GM18508 (cell line): ENCODE measurements around the gene PADI6.
"Not testable (repeated sequence)": the region's sequence is repeated elsewhere in the genome, so short reads cannot be mapped to it uniquely, and the experiment has no call there.

ENCODE experiments used
- ATAC-seq: cut with Tn5 transposase; IDR thresholded peaks from one replicate; pipeline ENCODE4 v1.9.1; 2021; ENCODE audit warnings: moderate number of reproducible peaks; ENCODE audit not compliant: insufficient read depth, unreplicated experiment

PADI6 gene

DNA sequence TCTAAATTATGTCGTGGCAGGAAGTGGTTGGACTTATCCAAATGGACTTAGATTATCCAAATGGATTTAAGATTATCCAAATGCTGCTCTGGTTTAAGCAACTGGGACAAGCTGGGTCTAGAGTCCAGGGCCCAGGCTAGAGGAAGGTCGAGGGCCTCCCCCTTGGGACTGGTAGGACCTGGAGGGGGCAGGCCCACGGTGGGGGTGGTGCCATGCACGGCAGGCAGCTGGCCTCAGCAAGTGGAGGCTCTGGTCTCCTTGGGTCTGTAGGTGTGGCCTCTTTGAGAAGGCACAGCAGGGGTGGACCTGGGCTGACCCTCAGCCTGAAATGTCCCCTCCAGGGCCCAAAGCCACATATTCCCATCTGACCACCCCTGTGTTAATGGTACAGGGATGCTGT lies 29.8 kb downstream of the PADI6 start:
- no peak for ATAC-seq

DNA sequence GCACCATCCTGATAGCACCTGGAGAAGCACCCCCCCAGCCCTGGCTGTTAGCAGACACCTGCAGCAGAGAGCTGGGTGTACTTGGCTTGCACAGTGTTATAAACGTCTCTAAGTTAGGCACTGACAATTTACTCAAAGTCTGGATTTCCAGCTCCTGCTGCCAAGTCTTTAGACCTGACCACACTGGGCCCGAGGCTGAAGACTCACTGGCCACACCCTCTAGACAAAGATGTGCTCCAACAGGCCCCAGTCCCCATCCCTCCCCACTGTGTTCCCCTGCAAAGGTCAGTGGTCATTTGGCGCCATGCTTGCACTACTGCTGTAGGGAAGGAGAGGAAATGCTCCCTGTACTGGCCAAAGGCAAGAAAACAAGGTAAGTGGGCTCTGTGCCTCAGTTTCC lies 31.1 kb downstream of the PADI6 start:
- no peak for ATAC-seq

DNA sequence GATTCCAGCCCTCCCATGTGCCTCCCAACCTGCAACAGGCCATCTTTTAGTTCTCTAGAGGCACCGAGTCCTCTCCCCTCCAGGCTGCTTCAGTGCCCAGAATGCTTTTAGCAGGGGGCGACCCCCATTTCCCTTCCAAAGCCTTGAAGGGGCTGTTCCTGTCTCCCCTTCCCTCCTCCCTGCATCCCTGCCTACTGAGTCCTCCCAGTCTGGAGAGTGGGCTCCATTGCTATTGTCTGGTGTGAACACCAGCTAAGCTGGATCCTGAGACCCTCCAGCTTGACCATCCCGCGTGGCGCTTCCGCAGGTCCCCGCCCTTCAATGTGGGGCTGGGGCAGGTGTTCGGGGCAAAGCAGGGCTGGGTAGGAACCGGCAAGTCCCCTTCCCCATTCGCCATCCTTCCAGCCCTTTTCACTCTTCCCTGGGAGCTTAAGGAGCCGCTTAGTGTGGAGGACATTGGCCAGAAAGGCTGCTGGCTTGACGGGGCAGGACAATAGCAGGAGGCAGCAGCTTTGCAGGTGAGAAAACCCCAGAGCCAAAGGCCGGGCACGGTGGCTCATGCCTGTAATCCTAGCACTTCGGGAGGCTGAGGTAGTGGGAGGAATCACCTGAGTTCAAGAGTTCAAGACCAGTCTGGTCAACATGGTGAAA lies 32.2 kb downstream of the PADI6 start:
- no peak for ATAC-seq

DNA sequence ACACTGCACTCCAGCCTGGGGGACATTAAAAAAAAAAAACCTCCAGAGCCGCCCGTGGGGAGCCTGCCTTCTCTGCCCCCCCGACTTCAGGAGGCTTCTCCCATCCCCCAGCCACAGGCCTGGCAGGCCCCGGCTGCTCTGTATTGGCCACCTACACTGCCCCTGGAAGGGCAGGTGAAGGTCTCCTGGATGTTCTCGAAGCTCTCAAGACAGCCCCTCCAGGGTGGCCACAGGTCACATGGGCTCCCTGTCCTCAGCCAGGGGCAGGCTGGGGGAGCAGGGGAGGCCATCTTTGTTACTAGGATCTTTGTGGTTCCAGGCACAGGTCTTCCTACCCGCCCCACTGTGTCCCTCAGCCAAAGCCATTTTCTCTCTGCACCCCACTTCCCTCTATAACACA lies 32.8 kb downstream of the PADI6 start:
- ATAC-seq = no peak

DNA sequence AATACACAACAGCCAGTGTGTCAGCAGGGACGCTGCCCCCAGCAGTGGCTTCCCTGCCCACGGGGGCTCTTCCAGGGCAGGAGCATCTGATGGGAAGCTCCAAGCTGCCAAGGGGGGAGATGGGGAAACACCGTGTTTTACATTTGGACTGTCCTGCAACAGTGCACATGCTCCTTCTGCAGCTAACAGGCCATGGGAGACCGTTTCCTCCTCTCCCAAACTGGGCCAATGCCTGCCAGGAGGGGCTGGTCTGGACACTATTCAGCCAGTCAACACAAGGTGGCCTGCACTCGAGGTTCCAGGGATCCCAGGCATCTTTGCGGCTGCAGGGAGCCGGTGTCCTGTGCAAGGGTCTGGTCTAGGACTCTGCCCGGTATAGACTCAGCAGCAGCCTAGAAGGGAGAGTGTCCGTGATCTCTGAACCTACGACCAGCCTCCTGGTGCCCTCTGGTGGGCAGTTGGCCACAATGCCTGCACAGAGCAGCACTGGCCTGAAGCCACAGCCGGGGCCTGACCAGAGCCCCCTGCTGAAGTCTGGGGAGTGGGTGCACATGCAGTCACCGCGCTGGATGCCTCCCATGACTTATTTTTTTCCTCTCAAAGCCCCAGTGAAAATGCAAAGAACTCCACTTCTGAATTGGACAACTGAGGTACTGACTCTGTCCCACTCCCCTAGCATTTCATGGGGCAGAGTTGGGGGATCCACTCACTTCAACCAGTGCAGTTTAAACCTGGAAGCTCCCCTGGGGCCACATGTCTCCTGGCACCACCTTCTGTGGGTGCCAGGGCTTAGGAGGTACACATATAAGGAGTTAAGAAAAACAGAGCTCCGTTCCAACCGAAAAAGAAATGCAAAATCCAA lies 34.1 kb downstream of the PADI6 start:
- ATAC-seq = no peak

DNA sequence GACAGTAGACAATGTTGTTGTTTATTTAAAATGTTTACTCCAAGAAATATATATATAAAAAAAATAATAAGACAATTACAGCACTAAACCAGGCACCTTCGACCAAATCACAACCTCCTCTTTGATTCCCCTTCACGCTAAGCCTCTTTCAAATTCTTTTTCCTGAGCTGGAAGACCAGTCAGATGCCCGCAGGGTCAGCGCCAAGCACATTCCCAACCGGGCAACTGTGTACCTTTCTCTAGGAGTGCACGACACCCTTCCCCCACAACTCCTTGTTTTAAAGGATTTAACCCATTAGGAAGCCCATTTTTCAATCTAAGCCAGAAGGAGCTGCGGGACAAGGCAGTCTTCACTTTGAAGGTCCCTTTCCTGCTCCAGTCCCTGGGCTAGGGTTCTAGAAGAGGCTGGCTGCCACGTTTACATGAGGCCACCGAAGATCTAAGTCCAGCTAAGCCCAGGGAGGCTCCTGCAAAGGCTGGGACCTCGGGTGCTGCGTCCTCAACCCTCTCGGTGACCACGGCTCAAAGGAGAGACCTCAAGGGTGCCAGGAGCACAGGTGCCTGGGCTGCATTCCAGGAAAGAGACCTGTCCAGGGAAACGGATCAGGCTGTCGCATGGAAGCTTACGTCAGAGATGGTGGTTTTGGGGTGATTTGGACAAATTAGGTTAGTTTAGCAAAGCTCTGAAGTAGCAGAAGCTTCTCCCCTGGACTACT lies 34.9 kb downstream of the PADI6 start:
- not testable (repeated sequence) for ATAC-seq

DNA sequence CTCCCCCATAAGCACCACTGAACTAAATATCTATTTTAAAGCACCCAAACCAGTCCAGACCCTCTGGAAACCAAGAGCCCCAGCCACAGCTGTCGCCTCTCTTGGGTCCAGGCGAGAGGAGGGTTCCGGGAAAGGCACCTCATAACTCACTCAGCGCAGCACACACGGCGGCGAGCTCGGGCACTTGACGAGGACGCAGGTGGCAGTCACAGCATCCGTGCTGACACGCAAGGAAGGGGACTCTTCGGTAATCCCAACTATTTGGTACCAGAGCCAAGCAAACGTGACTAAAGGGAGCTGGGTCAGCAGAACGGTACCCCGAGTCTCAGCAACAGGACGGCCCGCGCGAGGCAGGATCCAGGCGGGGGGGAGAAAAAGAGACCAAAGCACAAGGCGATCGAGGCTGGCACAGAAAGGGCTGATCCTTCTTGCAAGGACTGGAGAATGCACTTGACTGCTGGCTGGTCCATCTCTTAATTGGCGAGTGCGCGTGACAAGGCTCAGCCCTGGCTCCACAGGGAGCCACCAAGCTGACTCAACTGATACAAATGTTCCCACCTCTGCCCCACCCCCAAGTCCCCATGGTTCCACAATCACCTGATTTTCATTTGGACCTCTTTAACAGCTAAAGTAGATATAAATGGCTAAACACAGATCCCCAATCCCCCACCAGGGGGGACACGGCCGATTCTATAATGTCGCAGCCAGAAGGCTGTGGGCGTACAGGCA lies 36.0 kb downstream of the PADI6 start:
- not testable (repeated sequence) for ATAC-seq

DNA sequence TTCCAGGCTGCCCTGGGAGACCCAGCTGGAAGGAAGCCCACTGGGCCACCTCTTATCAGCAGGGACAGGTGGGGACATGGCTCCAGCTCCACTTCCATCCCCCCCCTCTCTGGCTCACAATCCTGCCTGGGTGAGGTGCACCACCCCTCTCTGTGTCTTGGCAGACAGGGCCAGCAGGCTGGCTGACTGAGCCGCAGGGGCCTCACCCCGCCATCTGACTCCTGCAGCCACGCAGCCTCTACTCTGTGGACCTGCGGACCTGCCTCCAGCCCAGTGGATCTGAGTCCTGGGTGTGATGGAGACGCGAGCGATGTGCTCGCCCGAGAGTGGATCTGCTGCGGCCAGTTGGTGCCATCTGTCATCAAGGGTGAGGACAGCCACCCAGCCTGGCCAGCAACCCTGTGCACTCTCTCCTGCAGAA lies 37.4 kb downstream of the PADI6 start:
- ATAC-seq = no peak

DNA sequence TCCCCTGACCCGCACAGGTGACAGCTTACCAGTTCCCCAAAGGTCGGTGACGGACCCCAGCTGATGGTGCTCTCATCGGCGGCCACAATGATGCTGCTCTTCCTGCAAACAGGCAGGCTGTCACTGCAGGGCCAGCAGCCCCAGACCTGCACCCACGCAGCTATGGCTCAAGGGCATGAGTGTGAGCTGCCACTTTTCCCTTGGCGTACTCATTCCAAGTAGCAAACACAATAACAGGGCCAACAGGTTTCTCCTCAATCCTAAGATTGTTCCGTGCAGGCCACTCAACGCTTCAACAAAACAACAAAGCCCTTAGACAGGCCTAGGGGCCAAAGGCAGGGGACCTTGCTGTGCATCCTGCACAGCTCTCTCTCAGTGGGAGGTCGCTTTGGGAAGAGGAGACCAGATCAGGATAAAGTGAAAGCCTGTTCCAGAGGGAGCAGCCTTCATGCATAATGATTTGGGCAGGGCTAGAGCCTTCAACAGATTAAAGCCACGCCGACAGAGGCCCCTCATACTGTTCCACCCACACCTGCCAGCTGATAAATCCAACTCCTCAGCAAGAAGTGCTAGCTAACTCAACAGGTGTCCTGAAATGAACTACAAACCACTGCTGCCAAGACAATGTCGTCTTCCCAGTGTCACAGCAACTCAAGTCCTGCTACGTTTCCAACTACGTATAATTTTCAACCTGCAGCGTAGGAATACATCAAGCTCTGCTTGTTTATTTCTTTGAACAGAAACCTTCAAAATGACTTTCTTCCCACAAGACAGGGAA lies 40.3 kb downstream of the PADI6 start:
- no peak for ATAC-seq

DNA sequence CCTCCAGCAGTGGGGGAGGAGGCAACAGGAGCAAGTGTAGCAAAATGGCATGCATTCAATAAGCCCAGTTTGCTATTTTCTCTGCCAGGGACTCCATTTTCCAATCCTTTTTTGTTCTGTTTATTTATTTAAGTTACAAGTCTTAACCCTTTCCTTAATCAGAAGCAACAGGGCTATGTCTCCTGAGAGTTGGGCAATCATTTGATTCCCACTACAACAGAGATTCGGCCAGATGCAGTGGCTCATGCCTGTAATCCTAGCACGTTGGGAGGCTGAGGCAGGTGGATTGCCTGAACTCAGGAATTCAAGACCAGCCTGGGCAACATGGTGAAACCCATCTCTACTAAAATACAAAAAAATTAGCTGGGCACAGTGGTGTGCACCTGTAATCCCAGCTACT lies 42.0 kb downstream of the PADI6 start:
- no peak for ATAC-seq

DNA sequence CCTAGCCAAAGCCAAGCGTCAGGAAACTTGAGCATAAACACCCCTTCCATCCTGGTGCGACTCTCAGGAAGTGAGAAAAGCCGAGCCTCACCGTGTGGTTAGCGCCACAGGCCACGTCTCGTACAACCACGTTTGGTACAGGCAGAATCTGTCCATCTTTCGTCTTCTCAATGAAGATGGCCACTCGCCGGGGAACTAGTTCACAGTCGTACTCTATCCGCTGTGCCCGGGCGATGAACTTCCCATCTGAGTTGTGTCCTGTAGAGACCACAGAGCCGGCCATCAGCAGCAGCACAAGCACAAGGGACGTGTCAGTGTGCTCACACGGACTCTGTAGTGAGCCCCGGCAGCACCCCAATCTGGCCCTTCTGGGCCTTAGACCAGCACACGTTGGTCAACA lies 44.4 kb downstream of the PADI6 start:
- no peak for ATAC-seq

DNA sequence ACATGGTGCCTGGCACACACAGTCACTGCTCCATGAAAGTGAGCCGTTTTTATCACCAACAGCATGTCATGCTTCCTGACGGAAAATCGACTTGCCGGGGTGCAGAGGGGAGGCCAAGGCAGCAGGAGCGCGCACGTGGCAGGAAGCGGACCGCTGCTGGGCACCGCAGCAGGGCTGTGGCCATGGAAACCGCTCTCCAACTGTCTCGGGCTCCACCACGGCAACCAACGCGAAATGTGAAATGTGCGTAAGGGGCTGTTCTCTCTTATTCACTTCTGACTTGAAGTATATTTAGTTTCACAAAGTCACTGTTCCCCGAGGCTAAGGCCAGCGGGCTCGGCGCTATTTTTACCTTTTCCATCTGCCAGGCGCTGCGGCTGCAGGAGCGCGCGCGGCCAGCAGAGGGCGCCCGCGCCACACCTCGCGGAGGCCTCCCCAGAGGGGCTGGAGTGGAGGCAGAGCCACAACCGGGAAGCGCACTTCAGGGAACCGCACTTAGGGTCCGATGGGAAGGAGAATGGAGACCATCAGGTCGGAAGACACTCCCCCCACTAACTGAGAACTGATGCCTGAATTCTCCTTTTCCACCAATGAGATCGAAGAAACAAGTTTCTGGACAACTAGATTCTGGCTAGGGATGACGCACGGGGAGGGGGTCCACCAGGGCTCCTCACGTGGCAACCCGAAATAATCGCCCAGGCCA lies 47.8 kb downstream of the PADI6 start:
- no peak for ATAC-seq

DNA sequence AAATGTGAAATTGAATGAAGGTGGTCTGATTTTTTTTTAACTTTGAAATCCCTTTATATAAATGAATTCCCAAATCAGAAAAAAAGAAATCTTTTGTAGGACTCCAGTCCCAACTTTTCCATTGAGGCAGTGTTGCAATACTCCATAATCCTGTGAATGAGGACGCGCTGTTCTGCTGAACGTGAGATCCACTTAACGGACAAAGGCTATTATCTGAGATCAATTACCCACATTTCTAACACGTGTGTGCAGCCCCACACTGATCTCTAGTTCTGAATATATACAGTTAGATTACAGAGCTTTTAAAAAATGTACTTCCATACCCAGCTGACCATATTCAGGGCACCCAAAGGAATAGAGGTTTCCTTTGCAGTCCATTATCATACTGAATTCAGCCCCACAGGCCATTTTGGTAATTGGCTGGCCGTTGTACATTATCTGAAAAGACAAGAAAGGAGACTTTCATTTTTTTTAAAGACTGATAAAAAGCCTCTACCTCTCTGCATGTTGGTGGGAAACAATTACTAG lies 48.5 kb downstream of the PADI6 start:
- no peak for ATAC-seq

DNA sequence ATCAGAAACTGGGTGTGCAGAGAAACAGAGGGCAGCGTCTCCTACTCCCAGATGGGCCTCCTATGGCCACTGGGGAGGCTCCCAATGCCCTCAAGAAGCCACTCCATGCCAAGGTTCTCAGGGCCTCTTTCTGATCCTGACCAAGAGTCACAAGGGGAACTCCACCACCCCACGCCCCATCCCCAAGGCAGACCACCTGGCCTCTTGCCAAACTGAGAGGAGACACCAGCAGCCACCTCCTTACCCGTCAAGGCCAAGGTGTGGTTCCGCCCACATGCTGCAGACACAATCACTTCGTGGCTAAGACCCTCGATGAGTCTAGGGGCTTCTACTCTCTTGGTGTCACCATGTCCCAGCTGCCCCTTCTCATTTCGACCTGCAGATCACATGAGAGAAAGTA lies 50.5 kb downstream of the PADI6 start:
- no peak for ATAC-seq

DNA sequence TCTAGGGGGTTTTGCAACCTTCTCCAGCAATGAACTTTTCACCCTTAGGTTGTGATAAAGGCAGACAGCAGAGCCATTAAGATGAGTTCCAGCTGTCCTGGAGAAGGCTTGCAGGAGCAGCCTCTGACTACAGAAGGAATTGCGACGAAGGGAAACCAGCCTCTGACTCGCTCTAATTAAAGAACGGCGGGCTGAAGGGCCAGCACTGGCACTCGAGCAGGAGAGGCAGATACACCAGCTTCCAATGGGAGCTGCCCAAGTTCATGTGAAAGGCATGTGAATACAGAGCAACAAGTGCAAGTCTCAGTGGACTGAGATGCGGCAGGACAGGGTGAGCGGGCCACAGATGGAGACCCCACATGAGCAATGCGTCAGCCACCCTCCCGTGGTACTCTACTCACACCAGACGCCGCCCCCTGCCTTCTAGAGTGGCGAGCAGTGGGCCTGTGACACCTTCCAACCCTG lies 51.8 kb downstream of the PADI6 start:
- no peak for ATAC-seq

DNA sequence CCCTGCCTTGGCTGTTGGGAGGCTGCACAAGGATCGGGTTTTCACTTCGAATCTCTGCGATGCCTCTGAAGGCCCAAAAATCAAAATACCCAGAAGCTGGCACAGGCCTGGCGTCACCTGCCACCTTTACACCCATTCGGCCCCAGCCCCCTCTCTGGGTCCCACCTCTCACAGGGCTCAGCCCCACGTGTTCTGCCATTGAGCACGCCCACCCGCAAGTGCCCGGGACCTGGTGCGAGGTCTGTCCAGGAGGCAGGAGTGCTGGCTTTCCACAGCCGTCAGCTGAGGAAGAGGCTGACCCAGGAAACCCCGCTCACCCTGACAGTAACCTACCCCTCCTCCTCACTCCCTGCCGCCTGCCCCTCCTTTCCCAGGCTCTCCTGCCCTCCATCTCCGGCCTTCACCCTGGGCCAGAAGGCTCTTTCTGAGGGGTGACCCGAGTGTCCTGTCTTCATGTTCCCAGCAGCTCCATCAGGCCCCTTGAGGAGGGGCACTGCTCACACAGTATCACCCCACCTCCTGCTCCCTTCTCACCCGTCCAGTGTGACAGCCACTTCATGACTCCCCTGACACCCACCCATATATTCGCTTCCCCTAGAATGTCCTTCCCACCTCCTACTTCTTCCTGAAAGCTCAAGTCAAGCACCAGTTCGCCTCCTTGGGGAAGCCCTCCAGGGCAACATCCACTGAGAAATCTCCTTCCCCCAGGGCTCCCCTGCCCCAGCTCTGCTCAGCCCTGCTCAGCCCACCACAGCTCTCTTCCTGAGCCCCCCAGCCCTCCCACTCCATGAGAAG lies 54.0 kb downstream of the PADI6 start:
- ATAC-seq = no peak

DNA sequence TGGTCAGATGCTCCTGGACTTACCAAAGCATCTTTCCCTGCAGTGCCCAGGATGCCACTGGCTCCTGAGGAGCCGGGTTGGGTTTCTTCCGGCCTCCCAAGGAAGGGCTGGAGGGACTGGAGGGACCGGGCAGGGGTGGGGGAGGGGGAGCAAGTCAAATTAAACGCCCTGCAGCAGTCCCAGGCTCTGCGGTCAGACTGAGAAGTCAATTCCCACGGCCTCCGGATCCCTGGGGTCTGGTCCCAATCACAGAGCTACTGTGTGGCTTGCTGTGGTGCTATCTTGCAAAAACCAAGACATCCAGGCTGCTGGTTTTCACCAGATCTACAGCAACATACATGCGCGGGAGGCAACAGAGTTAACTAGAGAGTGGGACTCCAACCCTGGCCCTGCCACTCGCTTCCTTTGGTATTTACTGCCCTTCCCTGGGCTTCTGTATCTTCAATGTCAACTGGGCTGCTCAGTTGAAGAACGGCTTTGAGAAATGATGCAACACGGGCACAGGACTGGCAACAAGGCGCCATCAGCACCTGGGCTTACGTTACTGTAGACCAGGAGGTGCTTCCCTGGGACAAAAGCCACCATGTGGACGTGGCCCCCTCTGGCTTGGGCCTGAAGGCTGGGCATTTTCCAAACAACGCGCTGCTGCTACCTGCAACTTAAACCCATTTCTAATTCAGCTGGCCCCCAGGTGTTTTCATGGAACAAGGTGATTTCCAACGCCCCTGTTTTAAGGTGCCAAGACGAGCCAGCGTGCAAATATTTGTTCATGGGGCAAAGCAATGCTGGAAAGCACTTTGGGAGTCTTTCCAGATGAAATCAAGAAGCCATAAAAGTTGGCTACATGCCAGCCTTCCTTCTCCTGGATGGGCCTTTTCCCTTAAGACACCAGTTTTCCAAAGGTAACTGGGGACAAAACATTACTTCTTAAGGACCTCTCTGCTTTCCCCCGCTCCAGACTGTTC lies 56.0 kb downstream of the PADI6 start:
- no peak for ATAC-seq
